Measurements from ENCODE around the gene RERE.

The RERE gene

GRCh38 chr1:8570465-8570864 is 247.0 kb downstream of the RERE start:
- TF ChIP-seq CTCF (IDR thresholded peaks at IDR 0.05; ENCODE audit: insufficient read depth, low read depth, low read length, missing control alignments), result no peak
- H3K4me3 ChIP-seq (ENCODE audit: low read depth, low read length), result no peak overlapping the region

GRCh38 chr1:8569242-8569641 is 248.2 kb downstream of the RERE start:
- no peak for DNase-seq (ENCODE audit: low read depth)
- H3K4me3 ChIP-seq (ENCODE audit: low read depth, low read length), result no peak overlapping the region
- no peak for TF ChIP-seq CTCF (IDR thresholded peaks at IDR 0.05; ENCODE audit: insufficient read depth, low read depth, low read length, missing control alignments)

More at GRCh38 chr1:8570465-8570864, 247.0 kb downstream of the RERE start:
- no peak for DNase-seq (ENCODE audit: low read depth)

GRCh38 chr1:8568837-8569236 is 248.6 kb downstream of the RERE start:
- no peak overlapping the region for H3K4me3 ChIP-seq (ENCODE audit: low read depth, low read length)
- no peak for TF ChIP-seq CTCF (IDR thresholded peaks at IDR 0.05; ENCODE audit: insufficient read depth, low read depth, low read length, missing control alignments)
- DNase-seq (ENCODE audit: low read depth), result no peak

GRCh38 chr1:8567146-8567545 is 250.3 kb downstream of the RERE start:
- no peak overlapping the region for H3K4me3 ChIP-seq (ENCODE audit: low read depth, low read length)
- no peak for TF ChIP-seq CTCF (IDR thresholded peaks at IDR 0.05; ENCODE audit: insufficient read depth, low read depth, low read length, missing control alignments)
- no peak for DNase-seq (ENCODE audit: low read depth)

GRCh38 chr1:8565802-8566201 is 251.6 kb downstream of the RERE start:
- TF ChIP-seq CTCF (IDR thresholded peaks at IDR 0.05; ENCODE audit: insufficient read depth, low read depth, low read length, missing control alignments), result no peak
- DNase-seq (ENCODE audit: low read depth), result no peak
- no peak overlapping the region for H3K4me3 ChIP-seq (ENCODE audit: low read depth, low read length)

GRCh38 chr1:8563944-8564537 is 253.4 kb downstream of the RERE start:
- DNase-seq (ENCODE audit: low read depth), result no peak
- no peak overlapping the region for H3K4me3 ChIP-seq (ENCODE audit: low read depth, low read length)
- TF ChIP-seq CTCF (IDR thresholded peaks at IDR 0.05; ENCODE audit: insufficient read depth, low read depth, low read length, missing control alignments), result no peak
